Epidermal melanocyte (primary cell): ENCODE results near the gene SLC66A2.
"Not testable (repeated sequence)": the region's sequence is repeated elsewhere in the genome, so short reads cannot be mapped to it uniquely, and the experiment has no call there.

Source experiments
- DNase-seq: peaks from one replicate; pipeline ENCODE4 v3.0.0; 2011; ENCODE audit warnings: low spot score; ENCODE audit not compliant: insufficient read length

Gene SLC66A2

GRCh38 chr18:79883461-79884293, 67.8 kb downstream of the SLC66A2 start:
- no peak for DNase-seq

GRCh38 chr18:79882522-79883241, 68.8 kb downstream of the SLC66A2 start:
- DNase-seq, result no peak

- DNase-seq, result no peak
Measured at GRCh38 chr18:79881695-79882094, 69.8 kb downstream of the SLC66A2 start.

- no peak for DNase-seq
Measured at GRCh38 chr18:79879566-79879965, 71.9 kb downstream of the SLC66A2 start.

- DNase-seq, result no peak
Measured at GRCh38 chr18:79878741-79879378, 72.6 kb downstream of the SLC66A2 start.

GRCh38 chr18:79878246-79878645, 73.2 kb downstream of the SLC66A2 start:
- DNase-seq, result not testable (repeated sequence)

- no peak for DNase-seq
Measured at GRCh38 chr18:79877163-79878091, 74.0 kb downstream of the SLC66A2 start.

GRCh38 chr18:79876497-79876896, 75.0 kb downstream of the SLC66A2 start:
- DNase-seq, result no peak

- DNase-seq, result no peak
Measured at GRCh38 chr18:79875931-79876461, 75.5 kb downstream of the SLC66A2 start.

GRCh38 chr18:79875531-79875919, 75.9 kb downstream of the SLC66A2 start:
- no peak for DNase-seq

- no peak for DNase-seq
Measured at GRCh38 chr18:79874553-79875530, 76.6 kb downstream of the SLC66A2 start.

GRCh38 chr18:79873449-79874110, 77.9 kb downstream of the SLC66A2 start:
- DNase-seq, result no peak

GRCh38 chr18:79872527-79873444, 78.7 kb downstream of the SLC66A2 start:
- DNase-seq, result no peak

GRCh38 chr18:79871481-79872091, 79.9 kb downstream of the SLC66A2 start:
- DNase-seq, result no peak

GRCh38 chr18:79871026-79871390, 80.4 kb downstream of the SLC66A2 start:
- DNase-seq, result no peak

GRCh38 chr18:79870301-79871025, 81.0 kb downstream of the SLC66A2 start:
- DNase-seq, result no peak
